NCI-H128 (cell line): ENCODE measurements around the gene SERTAD3.
A peak's percentile ranks its signal among the peaks of the same experiment; 100 is the strongest.
"Not testable (repeated sequence)": the region's sequence is repeated elsewhere in the genome, so short reads cannot be mapped to it uniquely, and the experiment has no call there.

ENCODE experiments used
- DNase-seq: peaks from one replicate; lab custom pipeline; 2025; ENCODE audit not compliant: unreplicated experiment; lab: John Stamatoyannopoulos, UW

Gene SERTAD3

DNA sequence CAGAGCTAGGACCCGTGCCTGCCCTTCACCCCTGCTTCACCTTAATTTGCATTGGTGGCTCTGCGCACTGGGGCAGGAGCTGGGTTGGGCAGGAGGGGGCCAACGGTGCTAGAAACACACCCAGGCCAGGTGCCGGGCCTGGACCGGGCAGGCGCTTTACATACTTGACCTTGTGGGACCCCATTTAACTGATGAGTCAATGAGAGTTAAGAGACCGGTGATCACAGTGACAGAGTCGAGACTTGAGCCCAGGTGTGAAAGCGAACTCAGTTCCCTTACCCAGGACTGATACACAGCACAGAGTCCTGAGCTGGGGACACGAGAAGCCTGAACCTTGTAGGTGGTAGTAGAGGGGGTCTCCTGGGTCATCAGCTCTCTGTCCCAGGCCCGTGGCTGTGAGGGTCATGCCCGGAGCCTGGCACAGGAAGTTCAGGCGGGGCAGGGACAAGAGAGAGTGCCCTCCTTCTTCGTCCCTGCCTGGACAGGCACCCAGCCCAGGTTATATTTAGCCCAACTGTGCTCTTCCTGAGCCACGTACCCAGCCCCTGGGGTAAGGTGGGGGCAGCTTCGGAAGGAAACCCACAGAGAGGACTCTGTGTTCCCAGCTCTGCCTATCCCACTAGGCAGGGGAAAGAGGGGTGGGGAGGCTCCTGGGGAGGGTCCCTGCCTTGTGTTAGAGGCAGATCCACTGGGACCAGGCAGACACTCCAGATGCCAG lies 32.9 kb downstream of the SERTAD3 start:
- DNase-seq, result no peak

DNA sequence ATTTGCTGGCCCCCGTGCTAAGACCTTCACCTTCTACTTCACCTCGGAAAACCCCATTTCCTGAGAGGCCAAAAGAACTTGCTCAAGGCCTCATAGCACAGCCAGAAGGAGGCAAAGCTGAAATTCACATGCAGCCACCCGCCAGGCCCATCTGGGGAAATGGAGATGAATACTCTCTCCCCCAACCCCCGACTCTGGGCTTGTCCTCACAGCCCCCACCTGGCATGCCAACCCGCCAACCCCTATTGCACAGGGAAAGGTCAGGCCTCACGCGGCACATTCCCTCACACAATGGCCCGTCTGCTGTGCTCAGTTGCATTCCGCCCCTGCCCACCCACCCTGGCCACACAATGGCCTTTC lies 34.1 kb downstream of the SERTAD3 start:
- DNase-seq, result no peak

DNA sequence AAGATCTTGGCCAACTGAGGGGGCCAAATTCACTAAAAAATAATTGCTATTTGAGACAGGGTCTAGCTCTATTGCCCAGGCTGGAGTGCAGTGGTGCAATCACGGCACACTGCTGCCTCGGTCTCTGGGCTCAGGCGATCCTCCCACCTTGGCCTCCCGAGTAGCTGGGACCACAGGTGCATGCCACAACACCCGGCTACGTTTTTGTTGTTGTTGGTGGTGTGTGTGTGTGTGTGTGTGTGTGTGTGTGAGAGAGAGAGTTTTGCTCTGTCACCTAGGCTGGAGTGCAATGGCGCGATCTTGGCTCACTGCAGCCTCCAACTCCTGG lies 35.6 kb downstream of the SERTAD3 start:
- DNase-seq, result not testable (repeated sequence)

DNA sequence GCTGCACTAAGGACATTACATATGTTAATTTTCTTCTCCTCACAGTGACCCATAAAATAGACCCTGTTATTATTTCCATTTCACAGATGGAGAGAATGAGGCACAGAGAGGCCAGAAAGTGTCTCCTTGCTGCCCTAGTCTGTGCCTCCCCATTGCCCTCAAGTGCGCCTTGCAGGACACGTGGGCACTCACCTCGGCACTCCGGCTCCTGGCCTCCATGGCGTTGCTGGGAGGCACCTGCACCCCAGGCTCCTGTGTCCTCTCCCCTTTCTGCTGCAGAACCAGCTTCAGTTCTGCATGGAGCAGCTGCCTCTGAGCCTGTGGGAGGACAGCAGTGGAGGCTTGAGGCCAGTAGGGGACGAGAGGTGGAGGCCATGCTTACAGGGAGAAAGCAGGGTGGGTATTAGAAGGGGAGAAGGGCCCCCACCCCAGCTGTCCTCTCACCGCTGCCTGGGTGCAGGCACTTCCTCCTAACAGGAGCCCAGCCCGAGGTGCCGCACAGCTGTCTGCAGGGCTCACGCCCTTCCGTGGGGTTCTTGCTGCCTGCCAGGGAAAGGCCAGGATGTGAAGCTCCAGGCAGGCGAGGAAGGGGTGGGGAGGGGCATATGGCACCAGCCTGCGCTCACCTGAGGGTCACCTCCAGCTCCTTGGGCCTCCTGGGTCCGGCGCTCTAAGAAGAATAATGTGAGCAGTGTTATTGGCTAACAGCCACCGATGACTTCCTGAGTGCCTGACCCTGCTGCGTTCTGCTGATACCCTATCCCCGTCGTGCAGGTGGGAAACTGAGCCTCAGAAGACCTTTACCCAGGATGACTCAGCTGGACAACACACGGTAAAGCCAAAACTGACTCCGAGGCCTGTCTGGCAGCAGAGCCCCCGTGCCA lies 36.2 kb downstream of the SERTAD3 start:
- no peak for DNase-seq

DNA sequence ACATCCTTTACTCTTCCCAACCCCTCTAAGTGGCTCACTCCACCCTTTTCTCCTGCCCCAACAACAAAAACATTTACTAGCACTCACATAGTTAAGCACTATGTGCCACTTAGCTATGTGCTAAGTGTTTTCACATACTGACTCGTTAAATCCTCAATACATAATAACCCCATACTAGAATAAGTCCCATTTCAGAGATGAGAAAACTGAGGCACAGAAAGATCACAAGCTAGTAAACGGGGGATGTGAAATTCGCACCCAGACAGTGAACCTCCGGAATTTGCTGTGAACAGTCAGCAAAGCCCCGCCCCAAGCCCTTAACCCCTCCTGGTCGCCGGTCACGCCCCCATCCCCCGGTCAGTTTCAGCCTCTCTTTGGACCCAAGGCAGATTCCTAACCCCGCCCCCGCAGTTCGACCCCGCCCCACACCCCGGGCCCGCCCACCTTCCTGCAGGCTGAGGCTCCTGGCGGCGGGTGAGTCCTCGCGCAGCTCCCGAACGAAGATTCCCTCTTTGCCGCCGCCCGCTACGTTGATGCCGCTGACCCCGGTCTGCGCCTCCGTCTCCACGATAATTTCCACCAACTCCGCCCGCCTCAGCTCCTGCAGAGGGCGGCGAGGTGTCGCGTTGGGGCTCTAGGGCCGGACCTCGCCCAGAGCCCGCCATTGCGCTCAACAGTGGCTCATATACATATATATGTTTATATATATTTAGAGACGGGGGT lies 40.7 kb downstream of the SERTAD3 start:
- peak; percentile 2 for DNase-seq

DNA sequence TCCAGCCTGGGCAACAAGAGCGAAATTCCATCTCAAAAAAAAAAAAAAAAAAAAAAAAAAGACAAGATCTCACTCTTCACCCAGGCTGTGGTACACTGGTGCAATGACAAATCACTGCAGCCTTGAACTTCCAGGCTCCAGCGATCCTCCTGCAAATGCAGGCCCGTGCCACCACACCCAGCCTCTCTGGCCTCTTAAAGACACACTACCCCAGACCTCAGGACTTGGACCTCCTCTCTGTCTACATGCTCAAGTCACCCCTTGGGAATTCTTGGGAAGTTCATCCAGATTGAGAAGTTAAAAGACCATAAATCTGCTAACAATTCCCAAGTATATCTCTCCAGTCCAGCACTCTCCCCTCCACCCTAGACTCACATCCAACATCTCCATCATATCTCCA lies 43.6 kb downstream of the SERTAD3 start:
- no peak for DNase-seq

DNA sequence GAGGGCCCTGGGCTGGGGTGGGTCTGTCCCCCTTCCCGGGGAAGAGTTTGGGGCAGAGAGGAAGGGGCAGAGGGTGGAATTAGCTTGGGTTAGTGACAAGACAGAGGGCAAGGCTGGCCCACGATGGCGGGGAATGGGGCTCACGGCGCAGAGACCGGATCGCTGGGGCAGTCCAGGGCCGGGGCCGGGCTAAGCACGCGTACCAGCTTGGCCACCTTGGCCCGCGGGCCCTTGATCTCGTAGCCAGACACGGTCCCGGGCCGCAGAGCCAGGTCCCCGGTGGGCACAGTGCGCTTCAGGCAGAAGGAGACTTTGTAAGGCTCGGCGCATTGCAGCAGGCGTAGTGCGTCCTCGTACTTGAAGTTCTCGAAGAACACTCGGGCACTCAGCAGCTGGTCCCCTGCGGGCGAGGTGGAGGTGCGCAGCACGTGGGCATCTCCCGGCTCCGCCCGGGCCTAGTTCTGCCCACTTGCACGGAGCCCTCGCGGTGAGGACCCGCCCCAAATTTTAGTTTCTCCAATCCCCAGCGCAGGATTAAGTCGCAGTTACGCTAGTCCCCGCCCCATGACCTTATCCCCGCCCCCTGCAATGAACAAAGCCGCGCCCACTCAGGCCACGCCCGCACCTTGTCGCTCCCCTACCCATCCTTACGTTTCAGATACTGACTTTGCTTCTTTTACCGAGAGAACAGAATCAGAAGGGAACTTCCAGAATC lies 45.6 kb downstream of the SERTAD3 start:
- DNase-seq, result no peak

DNA sequence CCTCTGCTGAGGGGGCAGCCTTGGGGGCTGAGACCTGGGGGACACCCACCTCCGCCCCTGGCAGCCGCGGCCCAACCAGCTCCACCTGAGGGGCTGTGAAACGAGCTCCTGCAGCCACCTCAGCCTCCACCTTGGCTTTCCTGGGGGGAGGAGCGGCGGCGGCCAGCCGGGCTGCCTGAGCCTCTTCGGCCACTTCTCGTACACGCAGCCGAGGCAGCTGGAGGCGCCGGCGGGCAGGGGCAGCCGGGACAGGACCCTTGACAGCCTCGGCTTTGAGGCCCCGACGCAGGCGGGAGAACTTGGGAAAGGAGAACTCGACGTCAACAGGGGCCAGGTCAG lies 46.6 kb downstream of the SERTAD3 start:
- no peak for DNase-seq

DNA sequence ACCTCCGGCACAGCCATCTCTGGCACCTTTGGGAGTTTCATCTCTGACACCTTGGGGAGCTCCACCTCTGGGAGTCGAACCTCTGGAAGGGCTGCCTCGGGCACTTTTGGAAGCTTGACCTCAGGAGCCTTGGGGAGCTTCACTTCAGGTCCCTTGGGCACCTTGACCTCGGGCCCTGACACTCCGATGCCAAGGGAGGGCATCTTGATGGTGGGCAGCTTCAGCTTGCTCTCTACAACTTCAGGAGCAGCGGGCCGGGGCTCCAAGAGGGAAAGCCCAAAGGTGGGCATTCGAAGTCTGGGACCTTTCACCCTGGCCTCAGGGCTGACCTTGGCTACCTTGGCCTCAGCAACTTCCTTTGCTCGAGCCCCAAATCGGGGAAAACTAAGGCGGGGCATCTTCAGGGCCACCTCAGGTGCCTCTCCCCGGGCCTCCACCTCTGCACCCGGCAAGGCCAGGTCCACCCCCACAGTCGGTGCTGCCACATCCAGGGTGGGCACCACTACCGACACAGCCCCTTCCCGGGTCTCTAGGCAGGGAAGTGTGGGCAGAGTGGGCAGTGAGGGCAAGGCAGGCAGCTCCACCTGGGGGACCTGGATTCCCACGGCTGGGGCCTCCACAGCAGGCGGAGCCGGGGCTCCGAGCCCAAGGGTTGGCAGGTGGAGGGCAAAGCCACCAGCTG lies 47.1 kb downstream of the SERTAD3 start:
- DNase-seq, result no peak

DNA sequence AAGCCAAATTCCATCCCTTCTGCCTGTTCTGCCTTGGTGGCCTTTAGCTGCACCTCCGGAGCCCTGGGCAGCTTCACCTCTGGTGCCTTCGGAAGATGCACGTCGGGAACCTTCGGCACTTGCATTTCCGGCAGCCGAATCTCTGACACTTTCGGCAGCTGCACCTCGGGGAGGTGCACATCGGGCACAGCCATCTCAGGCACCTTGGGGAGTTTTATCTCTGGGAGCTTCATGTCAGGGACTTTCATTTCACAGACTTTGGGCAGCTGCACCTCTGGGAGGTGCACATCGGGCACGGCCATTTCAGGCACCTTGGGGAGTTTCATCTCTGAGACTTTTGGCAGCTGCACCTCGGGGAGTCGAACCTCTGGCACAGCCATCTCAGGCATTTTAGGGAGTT lies 48.2 kb downstream of the SERTAD3 start:
- no peak for DNase-seq

DNA sequence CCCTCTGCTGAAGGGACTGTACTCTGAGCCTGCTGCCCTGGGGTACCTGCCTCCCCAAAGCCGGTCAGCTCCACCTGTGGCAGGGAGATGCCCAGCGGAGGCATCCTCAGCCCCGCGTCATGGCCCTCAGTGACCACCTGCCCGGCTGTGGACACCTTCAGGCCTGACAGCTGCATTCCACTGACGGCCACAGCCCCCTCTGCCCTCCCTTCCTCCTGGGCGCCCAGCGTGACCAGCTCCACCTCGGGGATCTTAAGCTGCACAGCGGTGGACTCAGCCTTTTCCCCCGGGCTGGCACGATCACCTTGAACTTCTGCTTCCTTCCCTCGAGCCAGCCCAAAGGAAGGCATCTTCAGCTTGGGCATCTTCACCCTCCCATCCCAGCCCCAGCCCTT lies 49.3 kb downstream of the SERTAD3 start:
- DNase-seq, result no peak

DNA sequence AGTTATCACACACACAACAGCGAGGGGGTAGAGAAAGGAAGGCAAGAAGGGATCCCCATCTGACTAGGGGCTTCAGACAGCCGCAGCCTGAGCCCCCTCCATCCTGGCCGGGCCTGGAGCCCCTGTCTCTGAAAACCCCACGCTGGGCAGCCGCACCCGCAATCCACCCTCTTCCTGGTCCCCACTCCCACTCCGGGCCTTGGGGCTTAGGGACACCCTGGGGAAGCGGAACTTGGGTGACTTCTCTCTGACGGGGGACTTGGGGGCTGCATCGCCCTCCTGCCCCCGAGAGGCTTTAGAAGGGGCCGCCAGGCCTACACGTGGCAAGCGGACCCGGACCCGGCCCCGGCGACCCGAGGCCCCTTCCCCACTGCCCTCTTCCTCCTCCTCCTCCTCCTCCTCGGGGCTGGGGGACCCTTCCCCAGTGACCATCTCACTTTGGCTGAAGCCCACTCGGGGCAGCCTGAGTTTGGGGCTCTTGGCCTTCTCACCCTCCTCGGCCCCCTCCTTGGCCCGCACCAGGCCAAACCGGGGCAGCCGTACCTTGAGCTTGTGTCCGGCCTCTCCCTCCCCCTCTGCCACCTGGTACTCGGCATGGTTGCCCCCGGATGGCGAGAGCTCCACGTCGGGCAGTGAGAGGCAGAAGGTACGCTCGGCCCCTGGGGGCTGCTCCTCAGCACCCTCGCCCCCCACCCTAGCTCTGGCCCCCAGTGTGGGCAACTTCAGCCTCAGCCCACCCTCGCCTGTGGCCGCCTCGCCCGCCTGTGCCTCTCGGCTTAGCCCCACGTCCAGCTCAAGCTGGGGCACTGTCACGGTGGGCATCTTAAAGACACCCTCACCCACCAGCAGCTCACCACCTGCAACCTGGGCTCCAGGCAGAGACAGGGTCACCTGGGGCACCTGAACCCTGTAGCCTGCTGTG lies 50.0 kb downstream of the SERTAD3 start:
- no peak for DNase-seq

DNA sequence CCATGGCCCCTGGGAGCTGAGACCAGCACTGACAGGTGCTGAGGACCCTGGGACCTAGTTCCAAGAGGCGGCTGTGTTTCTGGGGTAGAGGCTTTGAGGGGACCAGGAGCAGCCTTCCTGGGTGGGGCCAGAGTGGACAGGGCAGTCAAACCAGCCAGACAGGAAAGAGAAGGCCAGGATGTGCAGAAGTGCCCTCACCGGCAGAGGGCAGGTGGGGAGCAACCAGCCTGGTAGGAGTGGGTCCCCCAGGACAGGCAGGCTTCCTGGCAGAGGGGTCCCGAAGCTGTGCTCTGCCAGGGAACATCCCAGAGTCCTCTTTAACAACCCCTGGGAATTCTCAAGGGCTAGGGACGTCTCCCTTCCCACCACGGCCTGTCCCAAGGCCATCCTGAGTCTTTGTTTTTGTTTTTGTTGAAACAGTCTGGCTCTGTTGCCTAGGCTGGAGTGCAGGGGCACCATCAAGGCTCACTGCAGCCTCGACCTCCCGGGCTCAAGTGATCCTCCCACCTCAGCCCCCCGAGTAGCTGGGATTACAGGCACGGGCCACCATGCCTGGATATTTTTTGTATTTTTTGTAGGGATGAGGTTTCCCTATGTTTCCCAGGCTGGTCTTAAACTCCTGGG lies 51.1 kb downstream of the SERTAD3 start:
- no peak for DNase-seq

DNA sequence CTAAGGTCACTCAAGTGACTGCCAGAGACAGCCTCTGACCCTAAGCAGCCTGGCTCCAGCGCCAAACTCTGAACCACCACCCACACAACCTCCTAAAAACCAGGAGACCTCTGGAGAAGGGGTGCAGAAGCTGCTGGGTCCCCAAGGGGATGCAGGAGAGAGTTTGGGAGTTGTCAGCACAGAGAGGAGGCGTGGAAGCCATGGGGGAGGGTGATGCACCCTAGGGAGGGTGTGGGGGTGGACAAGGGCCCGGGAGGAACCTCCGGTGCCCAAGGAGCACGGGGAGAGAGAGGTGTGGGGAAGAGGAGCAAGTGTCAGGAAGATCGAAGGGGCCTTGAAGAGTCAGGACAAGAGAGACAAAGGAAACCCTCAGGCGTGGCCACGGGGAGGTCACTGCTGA lies 52.0 kb downstream of the SERTAD3 start:
- no peak for DNase-seq
